OCI-LY7 (cell line): Measurements from ENCODE around the gene GNB1. TPM values are rescaled to one million over a fixed set of nuclear protein-coding genes. Genes with fewer than 3 reads are reported as not detected.

ENCODE experiments used
- BruUV-seq: library from RNA; stranded (reverse); fragments of 400-500 nt; replicated peaks from 2 replicates; lab custom pipeline; 2021; lab: Mats Ljungman, UMichigan
- CTCF ChIA-PET: fragments of 300-600 bp; sonication (Branson Sonifier 250); formaldehyde crosslinking; loops from one replicate; lab custom pipeline; 2022; ENCODE audit warnings: antibody characterized with exemption; ENCODE audit not compliant: unreplicated experiment; lab: Charles Lee
- POLR2A ChIA-PET: fragments of 300-600 bp; sonication (Branson Sonifier 250); formaldehyde crosslinking; loops from one replicate; lab custom pipeline; 2022; ENCODE audit warnings: antibody characterized with exemption; lab: Charles Lee
- DNase-seq: peaks from one replicate; pipeline ENCODE4 v3.0.0-alpha.2; 2015; ENCODE audit warnings: low spot score
- H2AFZ ChIP-seq: fragments of 200-600 bp; sonication (generic), shearing (Covaris generic); 2 replicates; pipeline ENCODE4 v1.6.1; 2014; ENCODE audit warnings: mild to moderate bottlenecking, antibody characterized with exemption, low read length, moderate library complexity
- H3K27ac ChIP-seq: fragments of 200-600 bp; sonication (generic); 2 replicates; pipeline ENCODE4 v1.5.1; 2014; ENCODE audit warnings: mixed run types, low read depth, mild to moderate bottlenecking, moderate library complexity, low read length, inconsistent platforms; ENCODE audit not compliant: poor library complexity, severe bottlenecking
- H3K36me3 ChIP-seq: fragments of 200-600 bp; sonication (generic); 2 replicates; pipeline ENCODE4 v1.6.1; 2014; ENCODE audit warnings: mild to moderate bottlenecking, antibody characterized with exemption, low read length, moderate library complexity, mixed read lengths; ENCODE audit not compliant: insufficient read depth
- H3K4me1 ChIP-seq: fragments of 200-600 bp; sonication (generic); 2 replicates; pipeline ENCODE4 v1.5.1; 2014; ENCODE audit warnings: mild to moderate bottlenecking, low read length; ENCODE audit not compliant: insufficient read depth, poor library complexity, severe bottlenecking
- H3K4me2 ChIP-seq: fragments of 200-600 bp; sonication (generic); 2 replicates; pipeline ENCODE4 v1.6.1; 2014; ENCODE audit warnings: mild to moderate bottlenecking, low read length
- H3K4me3 ChIP-seq: fragments of 200-600 bp; sonication (generic); 2 replicates; pipeline ENCODE4 v1.5.1; 2014; ENCODE audit warnings: mild to moderate bottlenecking, low read depth, low read length; ENCODE audit not compliant: poor library complexity, severe bottlenecking
- H3K79me2 ChIP-seq: fragments of 200-600 bp; sonication (generic); 2 replicates; pipeline ENCODE4 v1.6.1; 2016; ENCODE audit warnings: low read depth, mild to moderate bottlenecking, low read length, moderate library complexity, mixed read lengths; ENCODE audit not compliant: insufficient read depth
- H3K9me2 ChIP-seq: fragments of 200-600 bp; sonication (generic); 2 replicates; pipeline ENCODE4 v1.6.1; 2016; ENCODE audit warnings: mild to moderate bottlenecking, low read length, mixed read lengths; ENCODE audit not compliant: insufficient read depth
- H3K9me3 ChIP-seq: fragments of 200-600 bp; sonication (generic); 2 replicates; pipeline ENCODE4 v1.6.1; 2014; ENCODE audit warnings: mild to moderate bottlenecking, mixed run types, low read length, mixed read lengths
- H4K20me1 ChIP-seq: fragments of 200-600 bp; sonication (generic); 2 replicates; pipeline ENCODE4 v1.6.1; 2014; ENCODE audit warnings: mild to moderate bottlenecking, antibody characterized with exemption, low read length, moderate library complexity, mixed read lengths; ENCODE audit not compliant: insufficient read depth
- EZH2phosphoT487 ChIP-seq: fragments of 200-600 bp; sonication (generic); IDR thresholded peaks from 2 replicates; pipeline ENCODE4 v1.6.1; 2018; ENCODE audit warnings: low read depth, borderline replicate concordance, mild to moderate bottlenecking, mixed run types, antibody characterized with exemption, low read length, moderate library complexity, mixed read lengths
- intact Hi-C: fragments of 100-400 bp; cut with micrococcal nuclease; formaldehyde crosslinking; loops from one replicate; pipeline ENCODE4 v1.10.0; 2022; ENCODE audit not compliant: unreplicated experiment
- total RNA-seq, 2 experiments: library from RNA; depleted of rRNA in 1 of 2; stranded (reverse); fragments of >200 nt in 1 of 2; shearing (Covaris generic) in 1 of 2; gene quantifications; 2 replicates each; pipeline ENCODE4 v1.2.3, GENCODE V29; 2014 to 2022
- TF ChIP-seq, protein P1 (sequence below): fragments of 200-600 bp; sonication (generic); conservative IDR thresholded peaks from 2 replicates; pipeline ENCODE4 v1.5.1; 2014; ENCODE audit warnings: mild to moderate bottlenecking, antibody characterized with exemption, low read length, moderate library complexity, mixed read lengths

GNB1 gene
- total RNA-seq, 2 experiments from 2014 or later = 101 to 502 TPM

DNA sequence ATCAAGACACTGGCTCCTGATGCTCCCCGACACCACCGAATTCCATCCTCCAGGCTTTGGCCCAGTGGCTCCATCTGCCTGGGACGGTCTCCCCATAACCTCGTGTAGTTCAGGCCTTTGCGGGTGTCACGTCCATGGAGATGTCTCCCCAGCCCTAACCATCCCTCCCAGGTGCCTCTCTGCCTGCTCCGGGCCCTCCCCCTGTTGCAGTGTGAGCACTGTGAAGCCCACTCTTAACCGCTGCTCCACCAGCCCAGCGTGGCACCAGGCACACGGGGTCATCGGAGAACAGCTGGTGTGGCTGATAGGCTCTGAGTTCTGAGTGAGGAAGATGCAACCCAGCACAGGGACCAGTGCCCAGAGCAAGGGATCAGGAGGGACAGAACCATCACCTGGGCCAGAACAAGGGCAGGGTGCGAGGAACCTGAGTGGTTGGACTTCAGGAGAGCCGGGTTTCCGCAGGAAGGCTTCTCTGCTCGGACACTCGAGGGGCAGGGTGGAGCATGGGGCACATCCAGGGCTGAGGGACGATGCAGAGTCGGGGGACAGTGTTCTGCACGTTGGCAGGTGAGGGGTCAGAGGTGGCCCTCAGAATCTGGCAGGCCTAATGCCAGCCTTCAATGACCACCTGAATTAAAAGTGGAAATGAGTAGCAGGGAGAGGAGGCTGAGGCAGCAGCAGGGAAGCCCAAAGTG, 2.6 kb upstream of the GNB1 start:
- no peak for TF ChIP-seq EZH2phosphoT487
- peaks cover 43% of the 10 kb centered on the region for H3K79me2 ChIP-seq
- H3K9me2 ChIP-seq = no peaks in the 10 kb centered on the region
- no peak for DNase-seq
- no TSS peak for BruUV-seq
- peak overlapping the region; percentile 81 for H3K27ac ChIP-seq
- H4K20me1 ChIP-seq = peaks cover 11% of the 10 kb centered on the region
- POLR2A ChIA-PET = no interaction called here
- peaks cover 69% of the 10 kb centered on the region for H3K4me1 ChIP-seq
- intact Hi-C loops = no loop called here
- H3K4me2 ChIP-seq = peak overlapping the region; percentile 98
- CTCF ChIA-PET = no interaction called here
- peaks cover 15% of the 10 kb centered on the region for H3K36me3 ChIP-seq
- peak overlapping the region; percentile 97 for H3K4me3 ChIP-seq
- H2AFZ ChIP-seq = no peak overlapping the region
- no peaks in the 10 kb centered on the region for H3K9me3 ChIP-seq

DNA sequence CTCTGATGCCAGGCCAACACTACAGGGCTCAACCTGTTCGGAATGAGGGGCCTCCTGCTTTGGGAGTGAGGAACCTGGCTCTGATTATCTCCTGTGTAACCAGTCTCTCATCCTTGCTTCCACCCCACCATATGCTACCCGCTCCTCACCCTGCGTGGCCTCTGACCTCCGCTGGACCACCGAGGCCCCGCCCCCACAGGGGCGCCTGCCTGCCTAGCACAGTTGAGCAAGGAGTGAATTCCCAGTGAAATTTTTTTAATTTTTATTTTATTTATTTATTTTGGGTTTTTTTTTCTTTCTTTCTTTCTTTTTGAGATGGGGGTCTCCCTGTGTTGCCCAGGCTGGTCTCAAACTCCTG, 1.9 kb upstream of the GNB1 start:
- Histone ChIP-seq H3K27ac (peak overlapping the region; percentile 79), H3K9me2 (no peaks in the 10 kb centered on the region), H4K20me1 (peaks cover 18% of the 10 kb centered on the region), H3K4me2 (peak overlapping the region; percentile 98), H3K4me3 (peak overlapping the region; percentile 97), H3K36me3 (peaks cover 22% of the 10 kb centered on the region), H3K4me1 (peaks cover 72% of the 10 kb centered on the region), H2AFZ (no peak overlapping the region), H3K79me2 (peaks cover 50% of the 10 kb centered on the region), H3K9me3 (no peaks in the 10 kb centered on the region)
- ChIA-PET POLR2A (interaction anchor here (1.3 kb wide), 1 partner anchor 15 kb away, joined by 3 read pairs; no protein-coding TSS in a partner anchor), CTCF (no interaction called here)
- DNase-seq = no peak
- intact Hi-C loops = no loop called here
- BruUV-seq = no TSS peak
- TF ChIP-seq, protein P1, sequence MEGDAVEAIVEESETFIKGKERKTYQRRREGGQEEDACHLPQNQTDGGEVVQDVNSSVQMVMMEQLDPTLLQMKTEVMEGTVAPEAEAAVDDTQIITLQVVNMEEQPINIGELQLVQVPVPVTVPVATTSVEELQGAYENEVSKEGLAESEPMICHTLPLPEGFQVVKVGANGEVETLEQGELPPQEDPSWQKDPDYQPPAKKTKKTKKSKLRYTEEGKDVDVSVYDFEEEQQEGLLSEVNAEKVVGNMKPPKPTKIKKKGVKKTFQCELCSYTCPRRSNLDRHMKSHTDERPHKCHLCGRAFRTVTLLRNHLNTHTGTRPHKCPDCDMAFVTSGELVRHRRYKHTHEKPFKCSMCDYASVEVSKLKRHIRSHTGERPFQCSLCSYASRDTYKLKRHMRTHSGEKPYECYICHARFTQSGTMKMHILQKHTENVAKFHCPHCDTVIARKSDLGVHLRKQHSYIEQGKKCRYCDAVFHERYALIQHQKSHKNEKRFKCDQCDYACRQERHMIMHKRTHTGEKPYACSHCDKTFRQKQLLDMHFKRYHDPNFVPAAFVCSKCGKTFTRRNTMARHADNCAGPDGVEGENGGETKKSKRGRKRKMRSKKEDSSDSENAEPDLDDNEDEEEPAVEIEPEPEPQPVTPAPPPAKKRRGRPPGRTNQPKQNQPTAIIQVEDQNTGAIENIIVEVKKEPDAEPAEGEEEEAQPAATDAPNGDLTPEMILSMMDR = no peak
- no peak for TF ChIP-seq EZH2phosphoT487

DNA sequence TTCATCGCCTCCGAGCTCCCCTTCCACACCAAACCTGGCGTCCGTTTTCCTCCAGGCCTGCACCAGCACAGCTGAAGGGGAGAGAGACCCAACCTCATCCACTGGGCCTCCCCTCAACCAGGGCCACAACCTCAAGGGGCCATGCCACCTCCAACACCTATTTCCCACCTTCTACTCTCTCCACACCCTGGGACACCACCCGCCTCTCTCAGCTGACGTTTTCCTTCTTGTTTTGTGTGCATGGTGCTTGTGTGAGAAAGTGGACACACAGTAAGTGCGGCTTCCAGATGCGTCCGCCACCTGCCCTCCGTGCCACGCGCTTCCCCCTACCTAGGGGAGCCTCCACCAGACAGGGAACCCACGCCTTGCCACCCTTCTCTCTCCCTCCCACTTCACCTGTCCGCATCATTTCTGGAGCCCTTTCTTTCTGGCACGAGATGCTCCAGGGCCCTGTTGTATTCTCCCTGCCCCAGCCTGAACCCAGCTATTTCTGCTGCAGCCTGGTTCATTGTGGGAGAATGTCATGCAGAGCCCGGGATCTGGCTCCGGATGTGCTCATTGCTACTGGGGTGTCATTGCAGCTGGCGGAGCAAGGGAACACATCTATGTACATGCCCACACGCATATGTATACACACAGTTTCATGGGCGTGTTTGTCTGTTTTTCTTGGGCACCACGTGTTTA, 1.3 kb upstream of the GNB1 start:
- Histone ChIP-seq H3K79me2 (peaks cover 55% of the 10 kb centered on the region), H3K9me2 (no peaks in the 10 kb centered on the region), H3K9me3 (0 out of 2 replicates have a peak, but pooled peaks cover 1% of the 10 kb centered on the region), H4K20me1 (peaks cover 24% of the 10 kb centered on the region), H3K4me2 (peak overlapping the region; percentile 98), H2AFZ (no peak overlapping the region), H3K27ac (peak overlapping the region; percentile 79), H3K36me3 (peaks cover 27% of the 10 kb centered on the region), H3K4me1 (peaks cover 72% of the 10 kb centered on the region), H3K4me3 (peak overlapping the region; percentile 97)
- intact Hi-C loops = no loop called here
- TF ChIP-seq, protein P1 = no peak
- TF ChIP-seq EZH2phosphoT487 = no peak
- peak; percentile 56 for DNase-seq
- CTCF ChIA-PET = interaction anchor here (1.0 kb wide), 1 partner anchor 17 kb away, joined by 7 read pairs; no protein-coding TSS in a partner anchor
- TSS peak; percentile 46 for BruUV-seq
- POLR2A ChIA-PET = interaction anchor here (1.0 to 1.3 kb wide), 2 partner anchors 9 to 15 kb away, joined by 3 to 6 read pairs; no protein-coding TSS in a partner anchor
